ENCODE measurements around the gene DIP2C.

Gene DIP2C

GRCh38 chr10:287814-288213 is 401.7 kb downstream of the DIP2C start:
- H3K27ac Mint-ChIP-seq, result no peak overlapping the region
- no peaks in the 10 kb centered on the region for H3K27me3 Mint-ChIP-seq
- H3K4me3 Mint-ChIP-seq, result no peak overlapping the region
- H3K9me3 Mint-ChIP-seq (ENCODE audit: low read depth), result no peaks in the 10 kb centered on the region
- H3K36me3 Mint-ChIP-seq, result no peaks in the 10 kb centered on the region
- H3K4me1 Mint-ChIP-seq (ENCODE audit: low read depth), result no peaks in the 10 kb centered on the region

- no peaks in the 10 kb centered on the region for H3K36me3 Mint-ChIP-seq
- H3K4me3 Mint-ChIP-seq, result no peak overlapping the region
- H3K4me1 Mint-ChIP-seq (ENCODE audit: low read depth), result no peaks in the 10 kb centered on the region
- no peaks in the 10 kb centered on the region for H3K9me3 Mint-ChIP-seq (ENCODE audit: low read depth)
- H3K27me3 Mint-ChIP-seq, result no peaks in the 10 kb centered on the region
- H3K27ac Mint-ChIP-seq, result no peak overlapping the region
These were observed 402.3 kb downstream of the DIP2C start for GRCh38 chr10:287026-287709.

GRCh38 chr10:285216-285615 is 404.3 kb downstream of the DIP2C start:
- Mint-ChIP-seq H3K4me1 (ENCODE audit: low read depth) (no peaks in the 10 kb centered on the region), H3K4me3 (no peak overlapping the region), H3K9me3 (ENCODE audit: low read depth) (no peaks in the 10 kb centered on the region), H3K27me3 (no peaks in the 10 kb centered on the region), H3K27ac (no peak overlapping the region), H3K36me3 (no peaks in the 10 kb centered on the region)

GRCh38 chr10:283916-284356 is 405.5 kb downstream of the DIP2C start:
- no peaks in the 10 kb centered on the region for H3K27me3 Mint-ChIP-seq
- no peak overlapping the region for H3K4me3 Mint-ChIP-seq
- no peak overlapping the region for H3K27ac Mint-ChIP-seq
- H3K4me1 Mint-ChIP-seq (ENCODE audit: low read depth), result no peaks in the 10 kb centered on the region
- H3K9me3 Mint-ChIP-seq (ENCODE audit: low read depth), result no peaks in the 10 kb centered on the region
- no peaks in the 10 kb centered on the region for H3K36me3 Mint-ChIP-seq

DNA sequence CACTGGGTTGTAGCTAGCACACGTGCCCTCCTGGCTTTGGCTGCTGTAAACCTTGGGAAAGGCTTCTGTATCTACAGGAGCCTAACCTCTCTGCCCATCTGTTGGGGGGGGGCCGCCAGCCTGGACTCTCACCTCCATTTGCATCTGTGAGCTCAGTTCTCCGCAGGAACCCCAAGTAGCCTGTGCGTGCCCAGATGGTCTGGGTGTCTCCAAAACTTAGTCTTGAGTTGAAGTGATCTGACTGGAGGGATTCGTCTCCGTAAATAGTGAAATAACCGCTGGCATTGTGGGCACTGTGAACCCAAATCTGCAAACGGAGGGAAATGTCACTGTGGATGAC is 406.4 kb downstream of the DIP2C start:
- Mint-ChIP-seq H3K4me1 (ENCODE audit: low read depth) (no peaks in the 10 kb centered on the region), H3K9me3 (ENCODE audit: low read depth) (no peaks in the 10 kb centered on the region), H3K27ac (no peak overlapping the region), H3K27me3 (no peaks in the 10 kb centered on the region), H3K4me3 (no peak overlapping the region), H3K36me3 (no peaks in the 10 kb centered on the region)

GRCh38 chr10:282294-283139 is 407.0 kb downstream of the DIP2C start:
- Mint-ChIP-seq H3K36me3 (no peaks in the 10 kb centered on the region), H3K27ac (no peak overlapping the region), H3K27me3 (no peaks in the 10 kb centered on the region), H3K9me3 (ENCODE audit: low read depth) (no peaks in the 10 kb centered on the region), H3K4me3 (no peak overlapping the region), H3K4me1 (ENCODE audit: low read depth) (no peaks in the 10 kb centered on the region)

DNA sequence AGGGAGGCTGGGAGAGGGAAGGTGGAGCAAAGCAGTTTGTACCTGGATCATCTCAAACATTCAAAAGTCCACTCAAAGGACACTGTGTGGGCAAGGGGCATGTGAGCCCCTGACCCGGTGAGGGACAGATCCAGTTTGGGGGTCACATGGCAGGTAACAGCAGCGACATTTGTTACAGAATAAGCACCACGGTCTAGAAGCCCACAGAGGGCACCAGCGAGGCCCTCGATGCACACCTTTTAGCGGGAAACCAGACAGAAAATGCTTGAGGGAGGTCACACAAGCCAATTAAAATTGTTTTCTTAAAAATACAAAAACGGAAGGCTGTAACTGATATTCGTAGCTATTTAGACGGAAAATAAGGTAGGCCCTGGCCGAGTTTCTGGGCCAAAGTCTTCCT is 409.8 kb downstream of the DIP2C start:
- Mint-ChIP-seq H3K9me3 (ENCODE audit: low read depth) (no peaks in the 10 kb centered on the region), H3K4me3 (no peak overlapping the region), H3K36me3 (no peaks in the 10 kb centered on the region), H3K4me1 (ENCODE audit: low read depth) (no peaks in the 10 kb centered on the region), H3K27me3 (no peaks in the 10 kb centered on the region), H3K27ac (no peak overlapping the region)

GRCh38 chr10:279232-279631 is 410.2 kb downstream of the DIP2C start:
- no peak overlapping the region for H3K4me3 Mint-ChIP-seq
- H3K27ac Mint-ChIP-seq, result no peak overlapping the region
- H3K27me3 Mint-ChIP-seq, result no peaks in the 10 kb centered on the region
- H3K9me3 Mint-ChIP-seq (ENCODE audit: low read depth), result no peaks in the 10 kb centered on the region
- no peaks in the 10 kb centered on the region for H3K4me1 Mint-ChIP-seq (ENCODE audit: low read depth)
- H3K36me3 Mint-ChIP-seq, result no peaks in the 10 kb centered on the region

DNA sequence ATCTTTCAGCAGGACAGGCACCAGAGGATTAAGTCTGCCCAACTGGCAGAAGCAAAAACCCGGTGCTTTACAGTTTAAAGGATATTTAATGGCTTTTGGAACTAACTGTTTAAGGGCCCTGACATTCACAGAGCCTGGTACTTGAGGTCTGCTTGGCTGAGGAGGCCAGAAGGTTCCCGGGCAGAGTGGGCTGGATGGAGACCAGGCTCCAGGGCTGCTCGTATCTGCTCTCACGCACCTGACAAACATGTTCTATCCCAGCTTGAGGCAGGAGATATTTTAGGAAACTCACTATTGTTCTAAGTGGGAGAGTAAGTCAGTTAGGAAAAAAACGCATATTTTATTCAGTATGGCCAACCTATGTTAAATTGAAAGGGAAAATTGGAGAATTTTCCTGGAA is 410.8 kb downstream of the DIP2C start:
- Mint-ChIP-seq H3K4me1 (ENCODE audit: low read depth) (no peaks in the 10 kb centered on the region), H3K4me3 (no peak overlapping the region), H3K27ac (no peak overlapping the region), H3K9me3 (ENCODE audit: low read depth) (no peaks in the 10 kb centered on the region), H3K27me3 (no peaks in the 10 kb centered on the region), H3K36me3 (no peaks in the 10 kb centered on the region)

DNA sequence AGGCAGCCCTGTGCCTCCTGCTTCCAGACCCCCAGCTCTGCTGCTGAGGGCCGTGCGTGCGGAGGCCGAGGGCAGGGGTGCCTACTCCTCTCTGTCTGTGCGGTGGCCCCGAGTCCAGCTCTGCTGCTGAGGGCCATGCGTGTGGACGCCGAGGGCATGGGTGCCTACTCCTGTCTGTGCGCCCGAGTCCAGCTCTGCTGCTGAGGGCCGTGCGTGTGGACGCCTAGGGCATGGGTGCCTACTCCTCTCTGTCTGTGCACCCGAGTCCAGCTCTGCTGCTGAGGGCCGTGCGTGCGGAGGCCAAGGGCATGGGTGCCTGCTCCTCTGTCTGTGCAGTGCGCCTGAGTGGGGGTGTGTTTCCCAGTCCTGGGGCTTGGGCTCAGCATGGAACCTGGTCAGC is 411.5 kb downstream of the DIP2C start:
- H3K27me3 Mint-ChIP-seq, result no peaks in the 10 kb centered on the region
- no peaks in the 10 kb centered on the region for H3K36me3 Mint-ChIP-seq
- no peak overlapping the region for H3K4me3 Mint-ChIP-seq
- H3K27ac Mint-ChIP-seq, result no peak overlapping the region
- no peaks in the 10 kb centered on the region for H3K4me1 Mint-ChIP-seq (ENCODE audit: low read depth)
- H3K9me3 Mint-ChIP-seq (ENCODE audit: low read depth), result no peaks in the 10 kb centered on the region

DNA sequence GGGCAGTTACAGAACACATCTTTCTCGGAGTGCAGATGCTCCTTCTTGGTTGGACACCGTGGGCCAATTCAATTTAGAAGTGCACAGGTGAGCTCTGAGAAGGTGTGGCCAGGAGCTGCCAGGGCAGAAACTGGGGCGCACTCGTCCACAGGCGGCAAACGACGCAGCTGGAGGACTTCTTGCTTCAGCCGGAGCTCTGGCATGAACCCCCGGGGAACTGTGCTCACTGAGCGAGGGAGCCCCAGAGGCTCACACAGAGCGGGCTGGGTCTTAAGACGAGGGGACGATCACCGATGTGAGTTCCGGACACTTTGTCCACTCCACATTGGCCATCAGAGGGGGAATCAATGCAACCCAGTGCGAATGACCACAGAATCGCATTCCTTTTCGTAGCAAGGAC is 413.8 kb downstream of the DIP2C start:
- Mint-ChIP-seq H3K4me1 (ENCODE audit: low read depth) (no peaks in the 10 kb centered on the region), H3K36me3 (no peaks in the 10 kb centered on the region), H3K27ac (no peak overlapping the region), H3K9me3 (ENCODE audit: low read depth) (no peaks in the 10 kb centered on the region), H3K4me3 (no peak overlapping the region), H3K27me3 (no peaks in the 10 kb centered on the region)

DNA sequence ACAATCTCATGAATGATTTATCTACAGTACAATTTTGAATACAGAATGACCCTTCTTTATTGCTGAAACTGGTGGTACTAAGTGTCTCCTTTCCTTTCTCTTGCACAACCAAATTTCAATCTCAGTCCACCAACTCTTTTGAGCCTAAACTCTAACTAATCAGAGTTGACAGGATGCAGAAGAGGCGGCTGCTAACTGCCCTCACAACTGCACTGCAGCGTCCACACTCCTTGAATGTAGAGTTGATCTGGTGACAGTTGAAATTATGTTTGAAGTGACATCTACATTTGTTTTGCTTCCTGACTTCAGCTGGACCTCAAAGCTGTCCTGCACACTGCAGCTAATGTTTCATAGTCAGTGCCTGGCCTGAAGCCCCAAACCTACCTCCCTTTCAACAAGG is 414.6 kb downstream of the DIP2C start:
- no peak overlapping the region for H3K27ac Mint-ChIP-seq
- no peaks in the 10 kb centered on the region for H3K4me1 Mint-ChIP-seq (ENCODE audit: low read depth)
- no peak overlapping the region for H3K4me3 Mint-ChIP-seq

DNA sequence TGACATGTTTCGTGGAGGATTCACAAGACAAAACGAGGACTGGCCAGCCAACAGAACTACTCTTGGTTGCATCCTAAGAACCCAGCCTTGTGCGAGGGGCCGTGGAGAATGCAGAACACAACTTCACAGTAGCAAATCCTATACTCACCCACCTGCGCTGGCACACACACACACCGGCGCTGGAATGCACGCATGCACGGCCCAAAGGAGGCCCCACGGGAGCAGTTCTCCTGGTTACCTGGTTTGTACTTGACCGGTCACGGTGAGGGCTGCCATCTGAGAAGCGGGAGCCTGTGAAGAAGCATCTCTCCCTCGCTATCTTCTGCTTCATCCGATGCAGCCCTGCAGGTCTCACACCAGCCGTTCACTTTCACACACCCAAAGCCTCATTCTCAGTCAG is 416.4 kb downstream of the DIP2C start:
- Mint-ChIP-seq H3K27ac (no peak overlapping the region), H3K4me3 (no peak overlapping the region), H3K36me3 (no peaks in the 10 kb centered on the region), H3K4me1 (ENCODE audit: low read depth) (no peaks in the 10 kb centered on the region), H3K27me3 (no peaks in the 10 kb centered on the region), H3K9me3 (ENCODE audit: low read depth) (no peaks in the 10 kb centered on the region)

More for the DNA sequence above, 414.6 kb downstream of the DIP2C start:
- Mint-ChIP-seq H3K9me3 (ENCODE audit: low read depth) (no peaks in the 10 kb centered on the region), H3K27me3 (no peaks in the 10 kb centered on the region), H3K36me3 (no peaks in the 10 kb centered on the region)

DNA sequence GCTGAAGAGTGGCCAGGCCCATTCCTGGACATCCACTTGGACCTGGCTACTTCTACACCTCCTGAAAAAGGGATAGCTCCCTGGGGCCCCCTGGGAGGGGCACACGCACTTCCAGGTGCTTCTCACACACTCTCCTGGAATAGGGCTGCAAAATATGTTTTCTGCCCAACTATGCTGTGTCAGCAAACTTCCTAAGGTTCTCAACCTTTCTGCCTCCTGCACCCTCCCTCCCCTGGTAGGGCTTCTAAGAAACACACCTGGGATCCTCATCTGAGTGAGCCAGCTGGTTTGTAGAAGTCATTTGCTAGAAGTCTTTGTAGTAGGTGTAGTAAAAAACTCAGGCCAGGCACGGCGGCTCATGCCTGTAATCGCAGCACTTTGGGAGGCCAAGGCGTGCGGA is 417.7 kb downstream of the DIP2C start:
- Mint-ChIP-seq H3K9me3 (ENCODE audit: low read depth) (no peaks in the 10 kb centered on the region), H3K36me3 (no peaks in the 10 kb centered on the region), H3K27ac (no peak overlapping the region), H3K4me3 (no peak overlapping the region), H3K4me1 (ENCODE audit: low read depth) (no peaks in the 10 kb centered on the region), H3K27me3 (no peaks in the 10 kb centered on the region)

- Mint-ChIP-seq H3K27ac (no peak overlapping the region), H3K4me1 (ENCODE audit: low read depth) (no peaks in the 10 kb centered on the region), H3K36me3 (no peaks in the 10 kb centered on the region), H3K9me3 (ENCODE audit: low read depth) (no peaks in the 10 kb centered on the region), H3K27me3 (no peaks in the 10 kb centered on the region), H3K4me3 (no peak overlapping the region)
These were observed 418.3 kb downstream of the DIP2C start for GRCh38 chr10:271201-271600.
